ENCODE results near the gene CRCP. TPM values are rescaled to one million over a fixed set of nuclear protein-coding genes. Genes with fewer than 3 reads are reported as not detected.
"Not testable (repeated sequence)": the region's sequence is repeated elsewhere in the genome, so short reads cannot be mapped to it uniquely, and the experiment has no call there.

CRCP gene
- total RNA-seq: 17.5 TPM

- ATAC-seq: peak; percentile 86
Observed at GRCh38 chr7:66114743-66115649, at the start of gene CRCP. Gene CRCP, plus strand, starts transcription at chr7:66114847. Its CDS starts 116 bp downstream, at chr7:66114963.

GRCh38 chr7:66069732-66070131, 44.9 kb upstream of the CRCP start:
- DNase-seq (ENCODE audit: low spot score): no peak

More at GRCh38 chr7:66114743-66115649, at the start of gene CRCP:
- peak; percentile 85 for DNase-seq (ENCODE audit: low spot score)

GRCh38 chr7:66070222-66070621, 44.4 kb upstream of the CRCP start:
- no peak for ATAC-seq
- DNase-seq (ENCODE audit: low spot score): no peak

More at GRCh38 chr7:66069732-66070131, 44.9 kb upstream of the CRCP start:
- ATAC-seq: no peak

- ATAC-seq; DNase-seq (ENCODE audit: low spot score): not testable (repeated sequence)
Observed at GRCh38 chr7:66072208-66072607, 42.4 kb upstream of the CRCP start.

GRCh38 chr7:66075590-66076461, 38.8 kb upstream of the CRCP start, which contains the start of gene ASL:
Gene ASL, plus strand, starts transcription at chr7:66075819. Its CDS starts 263 bp downstream, at chr7:66076082.
- peak; percentile 80 for ATAC-seq
- DNase-seq (ENCODE audit: low spot score): peak; percentile 98

GRCh38 chr7:66076462-66077329, 38.0 kb upstream of the CRCP start:
- ATAC-seq (peak; percentile 54), DNase-seq (ENCODE audit: low spot score) (peak; percentile 89)

- DNase-seq (ENCODE audit: low spot score) (peak; percentile 96), ATAC-seq (peak; percentile 65)
Observed at GRCh38 chr7:66078067-66078466, 36.6 kb upstream of the CRCP start.

- no peak for DNase-seq (ENCODE audit: low spot score)
Observed at GRCh38 chr7:66082083-66082482, 32.6 kb upstream of the CRCP start.

GRCh38 chr7:66082886-66083415, 31.7 kb upstream of the CRCP start:
- no peak for DNase-seq (ENCODE audit: low spot score)
- ATAC-seq: no peak

More at GRCh38 chr7:66082083-66082482, 32.6 kb upstream of the CRCP start:
- ATAC-seq: no peak

- DNase-seq (ENCODE audit: low spot score): no peak
- ATAC-seq: no peak
Observed at GRCh38 chr7:66083677-66084076, 31.0 kb upstream of the CRCP start.

- DNase-seq (ENCODE audit: low spot score): no peak
- peak; percentile 24 for ATAC-seq
Observed at GRCh38 chr7:66088861-66089838, 25.5 kb upstream of the CRCP start.

GRCh38 chr7:66092654-66093053, 22.0 kb upstream of the CRCP start:
- DNase-seq (ENCODE audit: low spot score) (no peak), ATAC-seq (no peak)

- DNase-seq (ENCODE audit: low spot score) (no peak), ATAC-seq (peak; percentile 15)
Observed at GRCh38 chr7:66095010-66095409, 19.6 kb upstream of the CRCP start.

- ATAC-seq (no peak), DNase-seq (ENCODE audit: low spot score) (no peak)
Observed at GRCh38 chr7:66099232-66099550, 15.5 kb upstream of the CRCP start.

- ATAC-seq (peak; percentile 60), DNase-seq (ENCODE audit: low spot score) (no peak)
Observed at GRCh38 chr7:66099551-66100407, 14.9 kb upstream of the CRCP start.

- DNase-seq (ENCODE audit: low spot score): no peak
- ATAC-seq: peak; percentile 17
Observed at GRCh38 chr7:66100408-66101050, 14.1 kb upstream of the CRCP start.

GRCh38 chr7:66102168-66102567, 12.5 kb upstream of the CRCP start:
- not testable (repeated sequence) for ATAC-seq

More at GRCh38 chr7:66102168-66102567, 12.5 kb upstream of the CRCP start:
- not testable (repeated sequence) for DNase-seq (ENCODE audit: low spot score)

Data from left lobe of liver (tissue), 2 donors.